CD4-positive, alpha-beta T cell treated with Interleukin-21 for 1 hour (primary cell): ENCODE data around the gene VPS37C.

Experiments
- DNase-seq: peaks from one replicate; pipeline ENCODE4 v3.0.0-alpha.2; 2020

Gene VPS37C

GRCh38 chr11:61092280-61092766 is 68.9 kb downstream of the VPS37C start:
- peak; percentile 72 for DNase-seq

- no peak for DNase-seq
Observed at GRCh38 chr11:61091373-61092279, 69.6 kb downstream of the VPS37C start.

GRCh38 chr11:61090982-61091372 is 70.2 kb downstream of the VPS37C start:
- DNase-seq = no peak

- no peak for DNase-seq
Observed at GRCh38 chr11:61090521-61090920, 70.7 kb downstream of the VPS37C start.

- DNase-seq = no peak
Observed at GRCh38 chr11:61089806-61090491, 71.3 kb downstream of the VPS37C start.

- DNase-seq = no peak
Observed at GRCh38 chr11:61087426-61088119, 73.7 kb downstream of the VPS37C start.

GRCh38 chr11:61083601-61084147 is 77.6 kb downstream of the VPS37C start:
- DNase-seq = peak; percentile 86

- peak; percentile 54 for DNase-seq
Observed at GRCh38 chr11:61082931-61083531, 78.2 kb downstream of the VPS37C start.

GRCh38 chr11:61082062-61082870 is 79.0 kb downstream of the VPS37C start:
- DNase-seq = no peak

GRCh38 chr11:61080986-61081590 is 80.1 kb downstream of the VPS37C start:
- no peak for DNase-seq

- peak; percentile 60 for DNase-seq
Observed at GRCh38 chr11:61080526-61080925, 80.7 kb downstream of the VPS37C start.
